NCI-H2227 (cell line): ENCODE results near the gene BCAM.
"Not testable (repeated sequence)": the region's sequence is repeated elsewhere in the genome, so short reads cannot be mapped to it uniquely, and the experiment has no call there.

Source experiments
- DNase-seq: peaks from one replicate; lab custom pipeline; 2025; ENCODE audit not compliant: unreplicated experiment; lab: John Stamatoyannopoulos, UW

Gene BCAM, protein sequence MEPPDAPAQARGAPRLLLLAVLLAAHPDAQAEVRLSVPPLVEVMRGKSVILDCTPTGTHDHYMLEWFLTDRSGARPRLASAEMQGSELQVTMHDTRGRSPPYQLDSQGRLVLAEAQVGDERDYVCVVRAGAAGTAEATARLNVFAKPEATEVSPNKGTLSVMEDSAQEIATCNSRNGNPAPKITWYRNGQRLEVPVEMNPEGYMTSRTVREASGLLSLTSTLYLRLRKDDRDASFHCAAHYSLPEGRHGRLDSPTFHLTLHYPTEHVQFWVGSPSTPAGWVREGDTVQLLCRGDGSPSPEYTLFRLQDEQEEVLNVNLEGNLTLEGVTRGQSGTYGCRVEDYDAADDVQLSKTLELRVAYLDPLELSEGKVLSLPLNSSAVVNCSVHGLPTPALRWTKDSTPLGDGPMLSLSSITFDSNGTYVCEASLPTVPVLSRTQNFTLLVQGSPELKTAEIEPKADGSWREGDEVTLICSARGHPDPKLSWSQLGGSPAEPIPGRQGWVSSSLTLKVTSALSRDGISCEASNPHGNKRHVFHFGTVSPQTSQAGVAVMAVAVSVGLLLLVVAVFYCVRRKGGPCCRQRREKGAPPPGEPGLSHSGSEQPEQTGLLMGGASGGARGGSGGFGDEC

GRCh38 chr19:44808463-44809371 lies at the start of gene BCAM:
Gene BCAM (plus strand): TSS chr19:44809103. CDS start chr19:44809125, 22 bp downstream.
- peak; percentile 37 for DNase-seq

GRCh38 chr19:44762038-44762437 lies 46.9 kb upstream of the BCAM start:
- DNase-seq: no peak

DNA sequence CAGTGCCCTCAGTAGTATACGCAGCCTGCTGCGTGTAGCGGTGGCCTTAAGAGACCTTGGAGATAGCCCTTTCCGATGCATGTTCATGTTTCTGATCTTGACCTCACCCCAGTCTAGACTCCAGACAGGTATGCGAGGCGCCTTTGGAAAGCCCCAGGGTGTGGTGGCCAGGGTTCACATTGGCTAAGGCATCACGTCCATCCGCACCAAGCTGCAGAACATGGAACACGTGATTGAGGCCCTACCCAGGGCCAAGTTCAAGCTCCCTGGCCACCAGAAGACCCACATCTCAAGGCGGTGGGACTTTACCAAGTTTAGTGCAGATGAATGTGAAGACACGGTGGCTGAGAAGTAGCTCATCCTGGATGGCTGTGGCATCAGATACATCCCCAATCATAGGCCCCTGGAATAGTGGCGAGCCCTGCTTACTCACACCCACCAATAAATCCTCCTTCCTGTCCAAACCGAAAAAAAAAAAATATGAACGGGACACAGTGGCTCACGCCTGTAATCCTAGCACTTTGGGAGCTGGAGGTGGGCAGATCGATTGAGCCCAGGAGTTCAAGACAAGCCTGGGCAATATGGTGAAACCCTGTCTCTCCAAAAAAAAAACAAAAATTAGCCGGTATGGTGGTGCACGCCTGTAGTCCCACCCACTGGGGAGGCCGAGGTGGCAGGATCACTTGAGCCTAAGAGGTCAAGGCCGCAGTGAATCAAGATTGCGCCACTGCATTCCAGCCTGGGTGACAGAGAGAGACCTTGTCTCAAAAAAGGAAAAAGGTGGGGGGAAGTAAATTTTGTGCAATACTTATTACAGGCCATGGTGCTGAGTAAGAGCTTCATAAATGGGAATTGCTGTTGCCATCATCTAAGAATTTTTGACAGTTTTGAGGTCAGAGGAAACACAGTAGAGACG lies 43.6 kb upstream of the BCAM start:
- no peak for DNase-seq

GRCh38 chr19:44765949-44766335 lies 43.0 kb upstream of the BCAM start:
- DNase-seq: no peak

GRCh38 chr19:44767295-44768180 lies 41.4 kb upstream of the BCAM start:
- no peak for DNase-seq

DNA sequence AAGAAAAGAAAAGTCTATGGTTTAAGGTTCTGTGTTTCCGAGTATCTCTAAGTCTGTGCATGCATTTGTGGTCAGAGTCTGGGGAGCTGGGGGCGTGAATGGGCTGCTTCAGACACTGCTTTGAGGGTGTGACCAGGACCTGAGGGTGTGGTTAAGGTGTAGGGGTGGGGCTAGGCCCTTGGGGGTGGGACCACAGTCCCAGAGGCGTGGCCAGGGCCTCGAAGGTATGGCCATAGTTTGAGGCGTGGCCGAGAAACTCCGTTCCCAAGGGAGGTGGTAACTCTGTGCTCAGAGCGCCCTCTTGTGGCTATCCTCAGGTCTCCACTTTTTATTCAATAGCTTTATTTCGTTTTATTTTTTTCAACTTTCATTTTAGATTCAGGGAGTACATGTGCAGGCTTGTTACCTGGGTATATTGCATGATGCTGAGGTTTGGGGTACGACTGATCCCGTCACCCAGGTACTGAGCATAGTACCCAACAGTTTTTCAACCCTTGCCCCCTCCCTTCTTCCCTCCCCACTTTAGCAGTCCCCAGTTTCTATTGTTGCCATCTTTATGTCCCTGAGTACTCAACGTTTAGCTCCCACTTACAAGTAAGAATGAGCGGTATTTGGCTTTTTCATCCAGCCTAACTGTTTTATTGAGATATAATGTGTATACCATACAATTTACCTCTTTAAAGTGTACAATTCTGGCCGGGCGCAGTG lies 38.2 kb upstream of the BCAM start:
- DNase-seq: peak; percentile 87

- peak; percentile 9 for DNase-seq
These were observed 36.8 kb upstream of the BCAM start for GRCh38 chr19:44772144-44772543.

DNA sequence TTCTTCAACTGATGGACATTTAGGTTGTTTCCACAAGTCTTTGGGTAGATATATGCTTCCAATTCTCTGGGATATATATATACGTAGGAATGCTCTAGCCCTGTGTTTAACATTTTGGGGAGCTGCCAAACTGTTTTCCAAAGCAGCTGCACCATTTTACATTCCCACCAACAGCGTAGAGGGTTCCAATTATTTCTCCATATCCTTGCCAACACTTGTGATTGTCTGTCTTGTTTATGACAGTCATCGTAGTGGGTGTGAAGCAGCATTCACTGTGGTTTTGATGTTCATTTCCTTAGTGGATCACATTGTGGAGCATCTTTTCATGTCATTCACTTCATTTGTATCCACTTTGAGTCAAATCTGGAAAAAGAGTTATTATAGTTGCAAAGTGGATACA lies 35.9 kb upstream of the BCAM start:
- DNase-seq: no peak

DNA sequence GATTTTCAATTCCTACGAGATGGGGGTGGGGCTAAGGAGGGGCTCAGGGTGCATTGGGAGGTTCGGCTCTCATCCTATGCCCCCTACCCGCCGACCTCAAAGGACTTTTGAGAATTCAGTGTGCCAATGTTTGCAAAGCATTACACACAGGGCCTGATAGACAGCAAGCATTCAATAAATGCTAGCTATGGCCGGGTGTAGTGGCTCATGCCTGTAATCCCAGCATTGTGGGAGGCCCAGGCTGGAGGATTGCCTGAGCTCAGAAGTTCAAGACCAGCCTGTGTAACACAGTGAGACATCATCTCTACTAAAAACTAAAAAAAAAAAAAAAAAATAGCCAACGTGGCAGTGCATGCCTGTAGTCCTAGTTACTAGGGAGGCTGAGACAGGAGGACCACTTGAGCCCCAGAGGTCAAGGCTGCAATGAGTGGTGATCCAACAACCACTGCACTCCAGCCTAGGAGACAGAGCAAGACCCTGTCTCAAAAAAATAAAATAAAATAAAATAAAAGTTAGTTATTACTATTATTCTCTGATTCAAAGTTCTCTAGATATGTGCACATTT lies 33.1 kb upstream of the BCAM start:
- no peak for DNase-seq

- no peak for DNase-seq
These were observed 32.4 kb upstream of the BCAM start for GRCh38 chr19:44776402-44777096.

GRCh38 chr19:44777715-44778347 lies 31.1 kb upstream of the BCAM start, which contains the start of gene CBLC:
Gene CBLC (plus strand): TSS chr19:44777890. CDS start chr19:44777932, 42 bp downstream.
- no peak for DNase-seq

DNA sequence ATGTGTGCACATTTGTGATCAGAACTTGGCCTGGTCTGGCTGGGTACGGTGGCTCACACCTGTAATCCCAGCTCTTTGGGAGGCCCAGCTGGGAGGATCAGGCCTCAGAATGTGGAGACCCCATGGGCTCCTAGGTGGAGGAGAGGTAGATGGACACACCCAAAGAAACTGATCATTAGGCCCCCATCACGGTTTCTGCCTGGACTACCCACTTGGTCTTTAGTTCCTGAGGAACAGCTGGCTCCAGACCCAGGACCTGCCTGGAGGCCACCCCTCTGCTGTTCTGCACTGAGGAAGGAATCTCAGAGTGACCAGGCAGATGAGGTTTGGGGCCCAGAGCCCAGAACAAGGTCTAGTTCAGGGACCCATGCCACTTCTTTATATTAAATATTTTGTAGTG lies 29.8 kb upstream of the BCAM start:
- no peak for DNase-seq

DNA sequence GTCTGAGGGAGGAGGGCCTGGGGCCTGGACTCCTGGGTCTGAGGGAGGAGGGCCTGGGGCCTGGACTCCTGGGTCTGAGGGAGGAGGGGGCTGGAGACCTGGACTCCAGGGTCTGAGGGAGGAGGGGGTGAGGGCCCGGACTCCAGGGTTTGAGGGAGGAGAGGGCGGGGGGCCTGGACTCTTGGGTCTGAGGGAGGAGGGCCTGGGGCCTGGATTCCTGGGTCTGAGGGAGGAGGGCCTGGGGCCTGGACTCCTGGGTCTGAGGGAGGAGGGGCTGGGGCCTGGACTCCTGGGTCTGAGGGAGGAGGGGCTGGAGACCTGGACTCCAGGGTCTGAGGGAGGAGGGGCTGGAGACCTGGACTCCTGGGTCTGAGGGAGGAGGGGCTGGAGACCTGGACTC lies 27.2 kb upstream of the BCAM start:
- DNase-seq: not testable (repeated sequence)

DNA sequence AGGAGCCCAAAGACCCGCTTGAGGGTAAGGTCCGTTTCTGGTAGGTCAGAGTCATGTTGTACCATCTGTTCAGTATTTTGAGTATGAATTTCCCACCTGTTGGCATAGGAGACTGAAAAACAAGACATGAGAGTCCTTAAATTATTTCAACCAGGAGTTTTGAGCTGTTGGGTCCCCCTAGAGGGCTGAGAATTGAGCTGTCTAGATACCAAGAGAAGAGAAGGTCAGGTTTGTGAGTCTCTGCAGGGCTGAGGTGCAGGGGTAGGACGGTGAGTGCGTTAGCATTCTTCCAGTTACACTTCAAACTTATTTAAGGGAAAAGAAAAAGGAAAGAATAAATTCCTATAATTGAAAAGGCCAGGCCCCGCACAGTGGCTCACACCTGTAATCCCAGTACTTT lies 26.2 kb upstream of the BCAM start:
- DNase-seq: no peak

DNA sequence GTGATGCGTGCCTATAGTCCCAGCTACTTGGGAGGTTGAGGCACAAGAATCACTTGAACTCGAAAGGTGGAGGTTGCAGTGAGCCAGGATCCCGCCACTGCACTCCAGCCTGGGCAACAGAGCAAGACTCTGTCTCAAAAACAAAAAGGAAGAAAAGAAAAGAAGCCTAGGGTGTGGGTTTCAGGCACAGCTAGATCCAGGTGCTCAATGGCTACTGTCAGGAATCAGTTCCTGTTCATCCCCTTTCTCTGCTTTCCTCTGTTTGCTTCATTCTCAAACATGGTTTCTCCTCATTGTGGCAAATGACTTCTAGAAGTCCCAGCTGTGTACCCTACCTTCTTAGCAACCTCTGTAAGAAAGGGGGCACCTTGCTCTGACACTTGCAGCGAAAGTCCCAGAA lies 25.4 kb upstream of the BCAM start:
- DNase-seq: no peak

DNA sequence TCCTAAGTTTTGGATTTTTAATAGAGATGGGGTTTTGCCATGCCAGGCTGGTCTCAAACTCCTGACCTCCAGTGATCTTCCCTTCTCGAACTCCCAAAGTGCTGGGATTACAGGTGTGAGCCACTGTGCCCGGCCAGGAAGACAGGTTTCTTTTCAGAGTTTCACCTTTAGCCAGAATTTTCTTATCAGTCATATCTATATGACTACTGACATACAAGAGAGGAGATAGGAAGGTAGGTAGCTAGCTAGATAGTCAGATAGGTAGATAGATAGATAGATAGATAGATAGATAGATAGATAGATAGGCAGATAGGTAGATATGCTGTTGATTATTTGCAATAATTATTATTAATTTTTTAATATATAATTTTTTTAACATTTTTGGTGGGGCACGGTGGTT lies 23.6 kb upstream of the BCAM start:
- no peak for DNase-seq

GRCh38 chr19:44785993-44786392 lies 22.9 kb upstream of the BCAM start:
- no peak for DNase-seq
